GM19397 (cell line): ENCODE results near the gene TMEM63A.

Experiments used
- ATAC-seq: cut with Tn5 transposase; IDR thresholded peaks from one replicate; pipeline ENCODE4 v1.9.1; 2021; ENCODE audit warnings: mild to moderate bottlenecking, moderate library complexity; ENCODE audit not compliant: unreplicated experiment

Gene TMEM63A

GRCh38 chr1:225868631-225869330 is 13.4 kb downstream of the TMEM63A start:
- no peak for ATAC-seq

DNA sequence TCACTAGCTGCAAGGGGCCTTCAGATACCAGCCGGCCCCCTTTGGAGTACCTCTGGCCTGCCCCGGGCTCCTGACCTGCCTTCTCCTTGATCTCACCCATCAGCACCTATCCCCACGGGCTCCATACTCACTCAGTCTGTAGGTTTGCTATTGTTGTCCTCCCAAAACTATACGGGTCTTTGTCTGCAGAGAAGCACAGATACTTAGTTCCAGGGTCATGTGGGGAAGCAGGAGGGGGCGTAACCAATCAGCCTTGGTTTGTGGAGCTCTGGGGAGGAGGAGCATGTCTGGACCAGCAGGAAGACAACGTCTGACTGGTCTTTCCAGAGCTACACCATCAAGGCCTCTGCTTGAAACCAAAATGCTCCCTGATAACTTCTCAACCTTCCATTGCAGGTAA is 15.2 kb downstream of the TMEM63A start:
- no peak for ATAC-seq

GRCh38 chr1:225866061-225866837 is 15.9 kb downstream of the TMEM63A start:
- no peak for ATAC-seq

GRCh38 chr1:225865514-225865913 is 16.7 kb downstream of the TMEM63A start:
- no peak for ATAC-seq

- ATAC-seq, result no peak
Measured at GRCh38 chr1:225863167-225863566, 19.0 kb downstream of the TMEM63A start.

DNA sequence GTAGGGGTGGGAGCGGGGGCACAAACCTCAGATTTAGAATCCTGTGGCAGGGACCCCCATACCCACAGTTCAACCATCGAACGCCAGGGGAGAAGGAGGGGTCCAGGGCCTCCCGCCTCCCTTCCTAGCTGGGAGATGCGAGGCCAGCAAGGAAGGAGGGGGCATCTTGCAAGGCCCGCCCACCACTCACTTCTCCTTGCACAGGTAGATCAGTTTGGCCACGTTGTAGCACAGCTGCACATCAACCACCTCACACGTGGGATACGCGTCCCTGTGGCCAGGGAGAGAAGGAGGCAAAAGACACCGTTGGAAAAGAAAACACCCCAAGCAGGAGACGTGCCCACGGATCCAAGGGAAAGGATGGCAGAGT is 19.6 kb downstream of the TMEM63A start:
- no peak for ATAC-seq

DNA sequence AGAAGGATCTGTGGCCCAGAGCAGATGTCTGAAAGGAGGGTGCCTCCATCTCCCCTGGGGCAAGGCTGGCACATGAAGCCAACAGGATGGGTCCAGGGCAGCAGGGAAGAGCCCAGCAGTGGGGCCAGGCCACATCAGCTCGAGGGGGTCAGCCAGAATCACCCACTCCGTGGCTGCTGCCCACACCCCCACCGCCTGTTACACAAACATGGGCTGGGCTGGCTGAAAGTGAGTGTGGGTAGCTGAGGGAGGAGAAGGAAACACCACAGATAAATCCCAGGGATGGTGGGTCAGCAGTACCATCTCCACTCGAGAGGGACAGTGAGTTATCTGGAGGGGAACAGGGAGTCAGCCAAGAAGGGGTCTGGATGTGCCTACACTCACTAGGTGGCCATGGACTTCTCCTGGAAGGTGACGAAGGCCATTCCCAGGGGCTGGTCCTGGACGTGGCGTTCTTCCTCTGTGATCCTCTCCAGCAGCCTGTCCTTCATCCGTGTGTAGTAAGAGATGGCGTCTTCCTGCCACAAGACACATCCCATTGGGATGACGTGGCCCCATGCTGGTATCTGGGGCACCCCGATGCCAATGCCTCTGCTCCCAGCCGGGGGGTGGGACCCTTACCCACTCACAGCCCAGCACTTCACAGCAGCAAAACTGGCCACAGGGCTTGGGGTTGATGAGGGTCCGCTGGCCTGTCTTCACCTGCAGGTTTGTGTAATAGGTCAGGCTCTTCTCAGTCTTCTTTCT is 20.2 kb downstream of the TMEM63A start:
- ATAC-seq, result no peak

DNA sequence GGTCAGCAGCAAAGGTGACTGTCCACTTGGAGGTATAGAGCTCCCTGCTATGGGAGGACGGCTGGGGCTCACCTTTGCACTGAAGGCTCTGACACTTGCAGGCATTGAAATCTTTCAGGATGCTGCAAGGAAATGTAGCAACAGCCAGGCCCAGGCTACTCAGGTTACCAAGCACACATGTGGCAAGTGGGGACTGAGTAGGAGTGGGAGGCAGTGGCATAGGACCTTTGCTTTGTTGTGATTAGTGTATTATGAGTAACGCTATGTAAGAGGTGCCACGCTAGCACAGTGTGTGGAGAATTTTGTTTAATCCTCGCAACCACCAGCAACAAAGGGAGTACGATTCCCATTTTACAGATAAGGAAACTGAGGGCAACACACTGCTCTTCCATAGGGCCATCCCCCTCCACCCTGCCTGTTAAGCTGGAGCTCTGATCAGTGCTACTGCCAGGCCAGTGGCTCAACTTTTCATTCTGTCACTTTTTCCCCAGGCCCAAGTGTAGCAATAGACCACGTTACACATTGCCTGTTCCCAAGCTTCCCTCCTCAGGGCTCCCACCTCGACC is 21.2 kb downstream of the TMEM63A start:
- no peak for ATAC-seq

- no peak for ATAC-seq
Measured at GRCh38 chr1:225860107-225860506, 22.1 kb downstream of the TMEM63A start.

GRCh38 chr1:225859151-225859550 is 23.0 kb downstream of the TMEM63A start:
- ATAC-seq, result no peak

DNA sequence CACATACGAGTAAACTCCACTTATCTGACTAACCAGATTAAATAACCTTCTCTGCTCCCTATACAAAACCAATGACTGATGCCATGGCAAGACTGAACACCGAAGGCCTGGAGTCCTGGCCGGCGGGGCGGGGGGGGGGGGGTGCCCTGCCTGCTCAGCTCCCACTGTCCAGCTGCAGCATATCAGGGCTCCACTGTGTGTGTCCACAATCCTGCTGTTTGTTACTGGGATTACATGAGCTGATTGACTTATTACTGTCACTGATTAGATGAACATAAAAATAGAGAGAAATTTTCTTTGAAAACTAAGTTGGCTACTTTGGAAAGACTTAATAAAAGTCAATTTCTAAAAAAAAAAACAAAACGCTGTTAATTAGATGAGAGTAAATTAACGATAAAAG is 24.9 kb downstream of the TMEM63A start:
- ATAC-seq, result no peak

DNA sequence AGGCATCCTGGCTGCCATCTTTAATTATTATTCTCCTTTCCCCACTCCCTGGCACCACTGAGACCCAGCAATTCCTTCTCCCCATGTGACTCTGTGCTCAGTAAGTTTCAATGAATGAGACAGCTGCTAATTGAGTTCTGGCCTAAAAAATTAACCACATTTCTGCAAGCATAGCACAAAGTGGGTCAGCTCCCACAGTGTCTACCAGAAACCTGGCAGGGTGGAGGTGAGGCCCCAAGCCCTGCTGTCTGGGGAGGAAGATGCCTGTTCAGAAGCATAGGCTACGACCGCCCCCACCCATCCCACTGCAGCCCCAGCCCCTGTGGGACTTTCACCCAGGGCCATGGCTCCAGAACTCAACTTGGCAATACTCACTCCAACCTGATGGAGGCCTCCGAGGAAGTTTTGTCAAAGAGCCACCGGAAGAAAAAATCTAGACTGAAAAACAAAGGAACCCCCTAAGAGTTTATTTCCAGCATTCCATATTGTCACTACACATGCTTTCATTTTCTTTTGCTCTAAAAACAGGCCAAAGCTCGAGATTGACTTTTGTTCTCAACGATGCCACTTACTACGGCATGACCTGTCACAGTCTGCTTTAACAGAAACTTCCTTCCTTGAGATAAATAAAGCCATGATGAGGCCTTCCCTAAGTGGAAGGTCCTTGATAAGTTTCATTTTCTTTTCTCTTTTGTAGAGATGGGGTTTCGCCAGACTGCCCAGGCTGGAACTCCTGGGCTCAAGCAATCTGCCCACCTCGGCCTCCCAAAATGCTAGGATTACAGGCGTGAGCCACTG is 26.5 kb downstream of the TMEM63A start:
- ATAC-seq, result no peak

DNA sequence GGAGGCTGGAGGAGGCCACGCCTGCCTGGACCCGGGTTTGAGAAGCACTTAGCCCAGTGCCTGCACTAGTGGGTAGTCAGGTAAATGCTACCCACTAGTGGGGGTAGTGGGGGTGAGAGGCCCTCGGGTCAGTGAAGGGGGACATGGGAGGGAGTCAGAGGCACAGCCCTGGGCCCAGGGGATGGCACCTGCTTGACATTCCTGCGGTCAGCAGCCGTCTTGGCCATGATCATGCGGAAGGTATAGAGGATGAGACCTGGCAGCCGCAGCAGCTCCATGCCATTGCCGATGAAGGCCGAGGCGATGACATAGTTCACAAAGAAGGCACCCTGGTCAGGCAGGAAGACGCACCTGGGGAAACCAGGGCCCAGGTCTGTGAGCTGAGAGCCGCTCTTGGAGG is 28.7 kb downstream of the TMEM63A start:
- no peak for ATAC-seq

DNA sequence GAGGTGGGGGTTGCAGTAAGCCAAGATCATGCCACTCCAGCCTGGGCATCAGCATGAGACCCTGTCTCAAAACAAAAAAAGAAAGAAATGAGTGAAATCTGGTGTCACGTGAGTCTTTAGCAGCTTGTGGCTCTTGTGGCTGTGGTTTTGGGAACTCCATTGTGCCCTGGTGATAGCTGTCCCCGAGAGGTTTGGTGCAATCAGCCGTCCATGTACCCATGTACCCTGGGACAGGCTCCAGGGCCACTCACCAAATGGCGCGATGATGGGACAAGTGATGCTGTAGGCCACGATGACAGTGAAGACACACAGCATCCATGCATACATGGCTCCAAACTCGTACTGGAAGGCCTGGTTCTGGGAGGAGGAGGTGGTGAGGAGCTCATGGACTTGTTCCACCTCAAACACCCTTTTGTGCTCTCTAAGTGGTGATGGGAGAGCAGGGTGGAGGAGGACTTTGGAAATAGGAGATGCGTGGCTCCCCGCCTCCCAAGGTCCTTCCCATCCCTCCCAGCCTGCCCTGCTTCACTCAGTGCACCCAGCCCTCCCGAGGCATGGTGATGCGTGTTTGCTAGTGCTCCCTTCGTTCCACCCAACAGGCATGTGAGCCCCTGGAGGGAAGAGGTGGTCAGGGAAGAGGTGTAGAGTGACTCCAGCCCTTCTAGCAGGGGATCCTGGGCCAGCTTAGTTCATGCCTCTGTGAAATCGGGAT is 29.6 kb downstream of the TMEM63A start:
- no peak for ATAC-seq

GRCh38 chr1:225851805-225852204 is 30.4 kb downstream of the TMEM63A start:
- ATAC-seq, result peak; percentile 47

GRCh38 chr1:225850370-225850769 is 31.8 kb downstream of the TMEM63A start:
- no peak for ATAC-seq

DNA sequence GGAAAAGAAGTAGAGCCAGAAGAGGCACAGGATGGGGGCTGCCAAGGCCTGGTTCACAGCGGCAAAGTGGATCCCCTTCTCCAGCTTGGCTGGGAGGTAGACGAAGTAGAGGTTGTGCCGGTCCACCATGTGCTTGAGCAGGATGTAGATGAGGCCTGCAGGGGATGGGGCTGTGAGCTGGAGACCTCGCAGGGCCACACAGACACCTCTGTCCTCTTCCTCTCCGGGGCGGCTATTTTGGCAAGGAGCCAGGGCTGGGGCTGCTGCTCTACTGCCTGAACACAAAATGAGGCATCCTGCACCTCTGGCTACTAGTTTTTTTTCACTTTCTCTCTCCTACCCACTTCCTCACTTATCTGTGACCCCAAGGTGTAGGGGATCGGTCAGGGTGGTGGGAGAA is 32.3 kb downstream of the TMEM63A start:
- no peak for ATAC-seq

DNA sequence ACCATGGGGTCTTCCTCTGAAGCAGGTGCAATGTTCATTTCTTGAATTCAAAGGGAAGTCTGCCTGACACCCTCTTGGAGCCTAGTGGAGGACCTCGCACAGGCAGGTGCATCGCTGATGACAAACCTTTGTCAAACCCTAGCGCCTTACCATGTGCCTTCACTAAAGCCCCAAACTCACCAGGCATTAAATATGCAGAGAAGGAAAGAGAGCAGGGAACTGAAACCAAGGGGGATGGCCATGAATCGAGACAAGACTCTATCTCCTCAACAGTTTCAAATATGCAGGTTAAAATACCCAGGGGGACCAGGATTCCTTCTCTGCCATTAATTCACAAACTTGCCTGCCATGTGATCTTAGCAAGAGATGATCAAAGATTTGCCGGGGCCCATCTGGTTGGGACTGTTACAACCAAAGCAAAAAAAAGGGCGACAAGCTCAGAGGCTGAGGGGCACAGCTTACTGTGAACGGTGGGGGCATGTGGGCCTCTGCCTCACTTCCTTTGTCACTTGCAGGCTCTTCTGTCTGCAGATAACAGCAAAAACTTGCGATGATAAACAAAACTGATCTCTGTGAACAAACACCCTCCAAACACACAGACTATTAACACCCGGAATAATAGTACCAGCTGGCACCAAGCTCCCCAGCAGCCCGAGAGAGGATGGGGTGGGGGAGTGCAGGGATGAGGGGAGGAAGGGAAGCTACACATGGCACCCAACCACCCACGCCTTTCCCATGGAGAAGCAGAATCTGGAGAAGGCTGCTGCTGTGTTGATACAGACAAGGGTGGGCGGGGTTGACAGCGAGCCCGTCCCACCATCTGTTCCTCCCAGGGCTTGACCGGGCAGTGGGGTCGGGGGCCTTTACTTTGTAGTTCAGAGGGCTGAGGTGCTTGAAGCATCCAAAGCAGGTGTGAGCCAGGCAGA is 33.9 kb downstream of the TMEM63A start:
- ATAC-seq, result peak; percentile 51

- ATAC-seq, result peak; percentile 9
Measured at GRCh38 chr1:225847610-225848009, 34.6 kb downstream of the TMEM63A start.
